Measurements from ENCODE around the gene ARFGEF3. TPM values are rescaled to one million over a fixed set of nuclear protein-coding genes. Genes with fewer than 3 reads are reported as not detected.

ARFGEF3 gene
- total and polyA plus RNA-seq, 4 donors = 0.06 to 0.33 (median 0.16) TPM

DNA sequence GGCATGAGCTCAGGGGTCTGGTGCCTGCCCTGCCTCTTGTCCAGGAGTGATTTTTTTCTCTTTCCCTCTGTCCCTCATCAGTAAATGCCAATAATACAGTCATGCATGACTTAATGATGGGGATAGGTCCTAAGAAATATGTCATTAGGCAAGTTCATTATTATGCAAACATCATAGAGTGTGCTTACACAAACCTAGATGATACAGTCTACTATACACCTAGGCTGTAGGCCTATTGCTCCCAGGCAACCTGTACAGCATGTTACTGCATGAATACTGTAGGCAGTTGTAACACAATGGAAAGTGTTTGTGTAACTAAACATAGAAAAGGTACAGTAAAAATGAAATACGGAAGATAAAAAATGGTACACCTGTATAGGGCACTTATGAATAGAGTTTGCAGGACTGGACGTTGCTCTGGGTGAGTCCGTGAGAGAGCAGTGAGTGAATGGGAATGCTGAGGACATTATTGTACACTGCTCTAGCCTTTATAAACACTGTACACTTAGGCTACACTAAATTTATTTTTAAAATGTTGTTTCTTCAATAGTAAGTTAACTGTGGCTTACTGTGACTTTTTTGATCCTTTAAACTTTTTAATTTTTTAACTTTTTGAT lies 34.5 kb downstream of the ARFGEF3 start:
- TF ChIP-seq, protein P1, sequence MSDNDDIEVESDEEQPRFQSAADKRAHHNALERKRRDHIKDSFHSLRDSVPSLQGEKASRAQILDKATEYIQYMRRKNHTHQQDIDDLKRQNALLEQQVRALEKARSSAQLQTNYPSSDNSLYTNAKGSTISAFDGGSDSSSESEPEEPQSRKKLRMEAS (IDR thresholded peaks at IDR 0.05) = no peak
- no peak for TF ChIP-seq TAF1 (conservative IDR thresholded peaks at IDR 0.05)
- TF ChIP-seq JUND (IDR thresholded peaks at IDR 0.05) = no peak
- TF ChIP-seq, protein P2, sequence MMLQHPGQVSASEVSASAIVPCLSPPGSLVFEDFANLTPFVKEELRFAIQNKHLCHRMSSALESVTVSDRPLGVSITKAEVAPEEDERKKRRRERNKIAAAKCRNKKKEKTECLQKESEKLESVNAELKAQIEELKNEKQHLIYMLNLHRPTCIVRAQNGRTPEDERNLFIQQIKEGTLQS (IDR thresholded peaks at IDR 0.05) = no peak
- no peak for TF ChIP-seq GABPA (IDR thresholded peaks at IDR 0.05 in 1 of 2, conservative IDR thresholded peaks at IDR 0.05 in 1 of 2)
- H3K27me3 ChIP-seq (ENCODE audit: control insufficient read depth in 4 of 4, insufficient read depth in 4 of 4, low read length in 3 of 4) = peaks cover 0 to 1% (median 0%) of the 10 kb centered on the region in 4 donors
- DNase-seq (ENCODE audit: low spot score) = no peak
- no peaks in the 10 kb centered on the region for H3K4me1 ChIP-seq (ENCODE audit: control insufficient read depth in 4 of 4, insufficient read depth in 4 of 4, low read length in 3 of 4)
- H3K9ac ChIP-seq (ENCODE audit: low read depth in 1 of 2, low read length in 2 of 2) = no peak overlapping the region
- no peaks in the 10 kb centered on the region for H3K9me3 ChIP-seq (ENCODE audit: control insufficient read depth in 4 of 4, low read length in 3 of 4)
- WGBS = 92% methylated on average over 3 of the region's 3 CpGs
- H3K36me3 ChIP-seq (ENCODE audit: control insufficient read depth in 4 of 4, insufficient read depth in 3 of 4, low read depth in 1 of 4, low read length in 3 of 4) = no peaks in the 10 kb centered on the region
- H3K4me3 ChIP-seq (ENCODE audit: low read depth in 1 of 3, low read length in 3 of 3) = no peak overlapping the region
- H3K27ac ChIP-seq (ENCODE audit: low read depth in 1 of 2, low read length in 2 of 2) = no peak overlapping the region

DNA sequence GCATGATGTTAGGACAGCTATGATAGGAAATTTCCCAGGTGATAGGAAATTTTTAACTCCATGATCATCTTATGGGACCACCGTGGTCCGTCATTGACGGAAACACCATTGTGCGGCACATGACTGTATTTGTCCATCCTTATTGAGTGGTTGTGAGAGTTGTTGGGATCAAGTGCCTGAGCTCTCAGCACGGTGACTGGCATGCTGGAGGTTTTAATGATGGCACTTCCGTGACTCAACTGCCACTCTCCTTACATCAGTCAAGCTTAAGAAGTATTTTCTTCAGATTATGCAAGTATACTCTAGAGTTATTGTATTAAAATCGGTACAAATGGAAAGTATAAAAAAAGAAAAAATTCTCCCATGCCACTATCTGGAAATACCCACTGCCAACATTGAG lies 35.8 kb downstream of the ARFGEF3 start:
- Histone ChIP-seq H3K9ac (ENCODE audit: low read depth in 1 of 2, low read length in 2 of 2) (no peak overlapping the region), H3K9me3 (ENCODE audit: control insufficient read depth in 4 of 4, low read length in 3 of 4) (no peaks in the 10 kb centered on the region), H3K4me1 (ENCODE audit: control insufficient read depth in 4 of 4, insufficient read depth in 4 of 4, low read length in 3 of 4) (no peaks in the 10 kb centered on the region), H3K27me3 (ENCODE audit: control insufficient read depth in 4 of 4, insufficient read depth in 4 of 4, low read length in 3 of 4) (no peaks in the 10 kb centered on the region), H3K4me3 (ENCODE audit: low read depth in 1 of 3, low read length in 3 of 3) (no peak overlapping the region), H3K36me3 (ENCODE audit: control insufficient read depth in 4 of 4, insufficient read depth in 3 of 4, low read depth in 1 of 4, low read length in 3 of 4) (no peaks in the 10 kb centered on the region), H3K27ac (ENCODE audit: low read depth in 1 of 2, low read length in 2 of 2) (no peak overlapping the region)
- no peak for TF ChIP-seq YY1 (IDR thresholded peaks at IDR 0.05)
- TF ChIP-seq, protein P1 (IDR thresholded peaks at IDR 0.05) = no peak
- DNase-seq (ENCODE audit: low spot score) = no peak
- 95% methylated on average over 7 of the region's 7 CpGs for WGBS

DNA sequence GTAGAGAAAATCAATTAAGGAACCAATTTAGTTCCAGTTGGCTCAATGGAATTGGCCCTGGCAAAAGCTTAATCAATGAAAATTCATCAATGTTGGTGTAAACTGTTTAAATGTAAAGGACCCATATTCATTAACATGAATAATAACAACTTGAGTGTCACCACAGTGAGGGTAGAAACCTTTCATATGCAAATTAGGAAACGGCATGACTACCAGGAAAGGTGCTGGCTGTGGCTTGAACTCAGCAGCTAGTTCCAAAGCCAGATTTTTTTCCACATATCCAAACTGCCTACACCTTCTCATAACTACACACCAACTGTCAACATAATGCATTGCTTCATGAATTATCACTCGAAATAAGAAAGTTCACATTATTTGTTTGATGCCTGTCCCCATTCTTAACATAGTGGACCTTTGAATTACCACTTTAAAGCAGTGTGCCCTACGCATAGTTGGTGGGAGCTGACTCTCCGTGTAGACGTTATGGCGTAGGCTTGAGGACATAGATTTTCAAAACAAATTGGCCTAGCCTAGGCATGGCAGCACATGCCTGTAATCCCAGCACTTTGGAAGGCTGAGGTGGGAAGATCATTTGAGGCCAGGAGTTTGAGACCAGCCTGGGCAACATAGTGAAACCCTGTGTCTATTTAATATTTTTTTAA lies 36.8 kb downstream of the ARFGEF3 start:
- WGBS = 79% methylated on average over 6 of the region's 6 CpGs
- no peak for TF ChIP-seq SP1 (IDR thresholded peaks at IDR 0.05)
- TF ChIP-seq, protein P3, sequence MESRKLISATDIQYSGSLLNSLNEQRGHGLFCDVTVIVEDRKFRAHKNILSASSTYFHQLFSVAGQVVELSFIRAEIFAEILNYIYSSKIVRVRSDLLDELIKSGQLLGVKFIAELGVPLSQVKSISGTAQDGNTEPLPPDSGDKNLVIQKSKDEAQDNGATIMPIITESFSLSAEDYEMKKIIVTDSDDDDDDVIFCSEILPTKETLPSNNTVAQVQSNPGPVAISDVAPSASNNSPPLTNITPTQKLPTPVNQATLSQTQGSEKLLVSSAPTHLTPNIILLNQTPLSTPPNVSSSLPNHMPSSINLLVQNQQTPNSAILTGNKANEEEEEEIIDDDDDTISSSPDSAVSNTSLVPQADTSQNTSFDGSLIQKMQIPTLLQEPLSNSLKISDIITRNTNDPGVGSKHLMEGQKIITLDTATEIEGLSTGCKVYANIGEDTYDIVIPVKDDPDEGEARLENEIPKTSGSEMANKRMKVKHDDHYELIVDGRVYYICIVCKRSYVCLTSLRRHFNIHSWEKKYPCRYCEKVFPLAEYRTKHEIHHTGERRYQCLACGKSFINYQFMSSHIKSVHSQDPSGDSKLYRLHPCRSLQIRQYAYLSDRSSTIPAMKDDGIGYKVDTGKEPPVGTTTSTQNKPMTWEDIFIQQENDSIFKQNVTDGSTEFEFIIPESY (IDR thresholded peaks at IDR 0.05) = no peak
- TF ChIP-seq, protein P4, sequence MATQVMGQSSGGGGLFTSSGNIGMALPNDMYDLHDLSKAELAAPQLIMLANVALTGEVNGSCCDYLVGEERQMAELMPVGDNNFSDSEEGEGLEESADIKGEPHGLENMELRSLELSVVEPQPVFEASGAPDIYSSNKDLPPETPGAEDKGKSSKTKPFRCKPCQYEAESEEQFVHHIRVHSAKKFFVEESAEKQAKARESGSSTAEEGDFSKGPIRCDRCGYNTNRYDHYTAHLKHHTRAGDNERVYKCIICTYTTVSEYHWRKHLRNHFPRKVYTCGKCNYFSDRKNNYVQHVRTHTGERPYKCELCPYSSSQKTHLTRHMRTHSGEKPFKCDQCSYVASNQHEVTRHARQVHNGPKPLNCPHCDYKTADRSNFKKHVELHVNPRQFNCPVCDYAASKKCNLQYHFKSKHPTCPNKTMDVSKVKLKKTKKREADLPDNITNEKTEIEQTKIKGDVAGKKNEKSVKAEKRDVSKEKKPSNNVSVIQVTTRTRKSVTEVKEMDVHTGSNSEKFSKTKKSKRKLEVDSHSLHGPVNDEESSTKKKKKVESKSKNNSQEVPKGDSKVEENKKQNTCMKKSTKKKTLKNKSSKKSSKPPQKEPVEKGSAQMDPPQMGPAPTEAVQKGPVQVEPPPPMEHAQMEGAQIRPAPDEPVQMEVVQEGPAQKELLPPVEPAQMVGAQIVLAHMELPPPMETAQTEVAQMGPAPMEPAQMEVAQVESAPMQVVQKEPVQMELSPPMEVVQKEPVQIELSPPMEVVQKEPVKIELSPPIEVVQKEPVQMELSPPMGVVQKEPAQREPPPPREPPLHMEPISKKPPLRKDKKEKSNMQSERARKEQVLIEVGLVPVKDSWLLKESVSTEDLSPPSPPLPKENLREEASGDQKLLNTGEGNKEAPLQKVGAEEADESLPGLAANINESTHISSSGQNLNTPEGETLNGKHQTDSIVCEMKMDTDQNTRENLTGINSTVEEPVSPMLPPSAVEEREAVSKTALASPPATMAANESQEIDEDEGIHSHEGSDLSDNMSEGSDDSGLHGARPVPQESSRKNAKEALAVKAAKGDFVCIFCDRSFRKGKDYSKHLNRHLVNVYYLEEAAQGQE (IDR thresholded peaks at IDR 0.05) = no peak
- TF ChIP-seq EGR1 (IDR thresholded peaks at IDR 0.05; ENCODE audit: low read depth in 2 of 2) = no peak
- no peak for TF ChIP-seq FOXA2 (IDR thresholded peaks at IDR 0.05)
- TF ChIP-seq HNF4A (conservative IDR thresholded peaks at IDR 0.05) = no peak
- TF ChIP-seq NR2F2 (IDR thresholded peaks at IDR 0.05) = no peak
- TF ChIP-seq JUND (IDR thresholded peaks at IDR 0.05) = no peak
- no peak for TF ChIP-seq RXRA (IDR thresholded peaks at IDR 0.05)
- TF ChIP-seq RAD21 (IDR thresholded peaks at IDR 0.05) = no peak
- no peak for TF ChIP-seq HNF4G (IDR thresholded peaks at IDR 0.05)
- no peak for TF ChIP-seq GABPA (IDR thresholded peaks at IDR 0.05 in 1 of 2, conservative IDR thresholded peaks at IDR 0.05 in 1 of 2)
- TF ChIP-seq, protein P5, sequence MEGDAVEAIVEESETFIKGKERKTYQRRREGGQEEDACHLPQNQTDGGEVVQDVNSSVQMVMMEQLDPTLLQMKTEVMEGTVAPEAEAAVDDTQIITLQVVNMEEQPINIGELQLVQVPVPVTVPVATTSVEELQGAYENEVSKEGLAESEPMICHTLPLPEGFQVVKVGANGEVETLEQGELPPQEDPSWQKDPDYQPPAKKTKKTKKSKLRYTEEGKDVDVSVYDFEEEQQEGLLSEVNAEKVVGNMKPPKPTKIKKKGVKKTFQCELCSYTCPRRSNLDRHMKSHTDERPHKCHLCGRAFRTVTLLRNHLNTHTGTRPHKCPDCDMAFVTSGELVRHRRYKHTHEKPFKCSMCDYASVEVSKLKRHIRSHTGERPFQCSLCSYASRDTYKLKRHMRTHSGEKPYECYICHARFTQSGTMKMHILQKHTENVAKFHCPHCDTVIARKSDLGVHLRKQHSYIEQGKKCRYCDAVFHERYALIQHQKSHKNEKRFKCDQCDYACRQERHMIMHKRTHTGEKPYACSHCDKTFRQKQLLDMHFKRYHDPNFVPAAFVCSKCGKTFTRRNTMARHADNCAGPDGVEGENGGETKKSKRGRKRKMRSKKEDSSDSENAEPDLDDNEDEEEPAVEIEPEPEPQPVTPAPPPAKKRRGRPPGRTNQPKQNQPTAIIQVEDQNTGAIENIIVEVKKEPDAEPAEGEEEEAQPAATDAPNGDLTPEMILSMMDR (IDR thresholded peaks at IDR 0.05; ENCODE audit: low read depth, low read length, missing input control) = no peak
- TF ChIP-seq, protein P1 (IDR thresholded peaks at IDR 0.05) = no peak
- TF ChIP-seq YY1 (IDR thresholded peaks at IDR 0.05) = no peak
- no peak for TF ChIP-seq FOXA1 (IDR thresholded peaks at IDR 0.05)
- TF ChIP-seq, protein P2 (IDR thresholded peaks at IDR 0.05) = no peak
- no peak for TF ChIP-seq TAF1 (conservative IDR thresholded peaks at IDR 0.05)
- H3K9ac ChIP-seq (ENCODE audit: low read depth in 1 of 2, low read length in 2 of 2) = no peak overlapping the region

More for the DNA sequence above, 36.8 kb downstream of the ARFGEF3 start:
- Histone ChIP-seq H3K27me3 (ENCODE audit: control insufficient read depth in 4 of 4, insufficient read depth in 4 of 4, low read length in 3 of 4) (no peaks in the 10 kb centered on the region), H3K4me1 (ENCODE audit: control insufficient read depth in 4 of 4, insufficient read depth in 4 of 4, low read length in 3 of 4) (no peaks in the 10 kb centered on the region), H3K27ac (ENCODE audit: low read depth in 1 of 2, low read length in 2 of 2) (no peak overlapping the region), H3K36me3 (ENCODE audit: control insufficient read depth in 4 of 4, insufficient read depth in 3 of 4, low read depth in 1 of 4, low read length in 3 of 4) (no peaks in the 10 kb centered on the region), H3K9me3 (ENCODE audit: control insufficient read depth in 4 of 4, low read length in 3 of 4) (no peaks in the 10 kb centered on the region), H3K4me3 (ENCODE audit: low read depth in 1 of 3, low read length in 3 of 3) (no peak overlapping the region)
- DNase-seq (ENCODE audit: low spot score) = no peak
